Fibroblast of skin of left biceps (primary cell): ENCODE results near the gene FGGY.
"Not testable (repeated sequence)": the region's sequence is repeated elsewhere in the genome, so short reads cannot be mapped to it uniquely, and the experiment has no call there.

Experiments
- DNase-seq, 2 experiments: peaks; one replicate each; pipeline ENCODE4 v3.0.0-alpha.2; 2013; ENCODE audit warnings: low read depth in 2 of 2

The FGGY gene

GRCh38 chr1:59296358-59297256, at the start of gene FGGY:
Gene FGGY (plus strand): TSS chr1:59297094. CDS start chr1:59321550, 24,456 bp downstream.
- peak; percentile 96 for DNase-seq

DNA sequence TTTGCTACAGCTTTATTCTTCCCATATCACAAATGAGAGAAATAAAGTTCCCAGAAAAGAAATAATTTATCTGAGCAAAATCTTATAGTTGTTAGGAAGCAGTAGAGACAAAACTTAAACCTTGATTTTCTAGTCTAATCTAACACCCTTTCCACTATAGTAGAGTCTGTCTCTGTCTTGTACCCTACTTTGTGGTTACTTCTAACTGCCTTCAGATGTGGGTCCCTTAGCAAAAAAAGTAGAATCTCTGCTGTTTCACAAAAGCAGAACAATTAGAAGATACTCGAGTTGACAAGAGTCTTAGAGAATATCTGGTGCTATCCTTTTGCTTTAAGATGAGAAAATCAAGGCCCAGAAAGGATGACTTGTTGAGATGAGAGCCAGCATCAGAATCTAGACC, 48.1 kb upstream of the FGGY start:
- DNase-seq: no peak

DNA sequence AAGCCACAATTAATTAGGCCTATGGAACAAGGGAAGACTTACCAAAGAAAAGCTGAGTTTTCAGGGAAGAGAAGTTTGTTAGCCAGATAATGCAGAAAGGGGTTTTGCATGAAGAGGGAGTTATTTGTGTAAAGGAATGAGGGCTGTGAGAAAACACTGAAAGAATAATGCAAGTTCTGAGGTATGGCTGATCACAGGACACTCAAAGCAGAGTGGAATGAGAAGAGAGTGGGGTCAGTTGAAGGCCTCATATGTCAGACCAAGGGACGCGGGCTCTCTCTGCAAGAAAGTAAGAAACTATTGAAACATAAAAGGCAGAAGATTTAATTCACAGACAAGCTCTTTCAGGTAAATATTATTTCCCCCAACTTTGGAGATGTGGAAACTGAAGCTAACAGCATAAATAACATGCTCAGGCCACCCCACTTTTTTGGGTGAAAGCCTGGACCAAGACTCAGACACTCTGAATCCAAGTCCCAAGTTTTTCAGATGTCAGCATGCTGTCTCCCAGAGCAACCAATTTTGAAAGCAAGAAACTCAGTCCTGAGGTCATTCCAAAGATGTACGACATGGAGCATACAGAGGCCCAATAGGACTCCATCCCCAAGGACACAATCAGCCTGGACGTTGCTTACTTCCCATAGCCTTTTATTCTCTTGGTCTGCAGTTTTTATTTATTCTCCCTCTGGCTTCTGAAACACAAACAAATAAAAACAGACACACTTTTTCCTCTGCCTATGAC, 47.3 kb upstream of the FGGY start:
- no peak for DNase-seq

DNA sequence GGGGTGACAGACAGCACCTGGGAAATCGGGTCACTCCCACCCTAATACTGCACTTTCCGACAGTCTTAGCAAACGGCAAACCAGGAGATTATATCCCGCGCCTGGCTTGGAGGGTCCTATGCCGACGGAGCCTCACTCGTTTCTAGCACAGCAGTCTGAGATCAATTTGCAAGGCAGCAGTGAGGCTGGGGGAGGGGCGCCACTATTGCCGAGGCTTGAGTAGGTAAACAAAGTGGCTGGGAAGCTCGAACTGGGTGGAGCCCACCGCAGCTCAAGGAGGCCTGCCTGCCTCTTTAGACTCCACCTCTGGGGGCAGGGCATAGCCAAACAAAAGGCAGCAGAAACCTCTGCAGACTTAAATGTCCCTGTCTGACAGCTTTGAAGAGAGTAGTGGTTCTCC, 45.8 kb upstream of the FGGY start:
- DNase-seq: not testable (repeated sequence)

DNA sequence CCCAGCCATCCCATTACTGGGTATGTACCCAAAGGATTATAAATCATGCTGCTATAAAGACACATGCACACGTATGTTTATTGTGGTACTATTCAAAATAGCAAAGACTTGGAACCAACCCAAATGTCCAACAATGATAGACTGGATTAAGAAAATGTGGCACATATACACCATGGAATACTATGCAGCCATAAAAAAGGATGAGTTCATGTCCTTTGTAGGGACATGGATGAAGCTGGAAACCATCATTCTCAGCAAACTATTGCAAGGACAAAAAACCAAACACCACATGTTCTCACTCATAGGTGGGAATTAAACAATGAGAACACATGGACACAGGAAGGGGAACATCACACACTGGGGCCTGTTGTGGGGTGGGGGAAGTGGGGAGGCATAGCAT, 40.5 kb upstream of the FGGY start:
- not testable (repeated sequence) for DNase-seq

GRCh38 chr1:59258412-59259032, 38.4 kb upstream of the FGGY start:
- DNase-seq: no peak

- peak; percentile 85 to 86 for DNase-seq
These were observed 35.4 kb upstream of the FGGY start for GRCh38 chr1:59261537-59261936.

DNA sequence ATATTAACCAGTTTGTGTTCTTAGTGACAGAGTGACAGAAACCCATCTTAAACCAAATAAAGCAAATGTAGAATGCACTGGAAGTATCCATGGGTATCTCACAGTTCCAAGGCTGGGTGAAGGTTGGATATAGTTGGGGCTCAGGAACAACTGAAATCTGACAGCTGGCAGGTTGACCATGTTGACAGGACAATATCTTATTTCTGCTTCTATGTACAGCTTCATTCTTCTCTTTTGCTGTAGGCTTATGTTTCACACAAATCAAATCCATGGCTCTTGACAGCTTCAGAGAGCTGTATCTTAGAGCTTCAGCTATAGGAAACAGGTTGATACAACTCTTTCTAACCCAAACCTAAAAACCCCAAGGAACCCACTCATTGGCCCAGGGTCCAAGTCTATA, 34.3 kb upstream of the FGGY start:
- DNase-seq: no peak

DNA sequence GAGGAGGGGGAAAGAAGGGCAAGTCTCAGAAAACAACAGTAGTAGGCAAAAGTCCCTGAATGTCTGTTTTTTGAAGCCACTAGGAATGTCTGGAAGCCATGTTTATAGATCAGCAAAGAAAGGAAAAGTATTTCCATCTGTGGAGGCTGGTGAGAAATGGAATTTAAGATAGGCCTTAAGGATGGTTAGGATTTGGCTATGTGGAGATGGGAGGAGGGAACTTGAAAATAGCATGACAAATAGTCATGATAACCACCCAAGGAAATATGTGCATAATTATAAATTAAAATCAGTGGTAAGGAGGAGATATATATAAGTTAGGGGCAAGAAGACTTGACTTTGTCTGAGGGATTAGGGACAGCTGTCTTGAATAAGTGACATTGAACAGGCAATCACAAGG, 33.8 kb upstream of the FGGY start:
- DNase-seq: no peak

GRCh38 chr1:59265622-59266021, 31.3 kb upstream of the FGGY start:
- DNase-seq: no peak

DNA sequence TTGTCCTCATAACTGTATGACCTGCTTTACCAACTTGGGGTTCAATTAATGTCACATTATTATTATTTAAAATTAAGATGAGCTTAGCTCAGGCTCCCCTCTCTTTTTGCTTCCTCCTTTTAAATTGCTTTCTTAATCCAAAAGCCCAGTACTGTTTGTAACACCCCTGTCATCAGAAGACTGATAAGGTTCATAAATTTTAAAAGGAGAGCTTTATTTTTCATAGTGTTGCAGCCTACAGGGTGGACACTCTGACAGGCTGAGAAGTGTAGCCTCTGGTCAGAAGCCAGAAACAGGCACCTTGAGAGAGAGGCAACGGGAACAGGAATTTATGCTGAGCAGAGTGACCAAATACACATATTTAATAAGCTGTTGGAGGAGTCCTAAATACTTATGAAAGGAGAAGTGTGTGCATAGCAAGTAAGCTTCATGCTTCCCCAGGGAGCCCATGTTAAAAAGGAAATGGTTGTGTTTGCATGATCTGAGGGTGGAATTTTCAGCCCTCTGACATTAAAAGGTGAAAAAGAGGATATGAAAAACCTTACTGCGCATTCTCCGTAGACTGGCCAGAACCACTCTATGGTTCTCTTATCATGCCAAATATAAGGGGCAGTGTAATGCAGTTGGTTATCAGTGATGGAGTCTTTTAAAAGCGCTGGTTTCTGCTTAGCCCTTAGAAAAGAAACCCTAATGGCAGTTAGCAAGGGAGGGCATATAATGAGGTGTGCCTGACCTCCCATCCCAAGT, 30.5 kb upstream of the FGGY start:
- DNase-seq: no peak

GRCh38 chr1:59266927-59267293, 30.0 kb upstream of the FGGY start:
- DNase-seq: no peak

DNA sequence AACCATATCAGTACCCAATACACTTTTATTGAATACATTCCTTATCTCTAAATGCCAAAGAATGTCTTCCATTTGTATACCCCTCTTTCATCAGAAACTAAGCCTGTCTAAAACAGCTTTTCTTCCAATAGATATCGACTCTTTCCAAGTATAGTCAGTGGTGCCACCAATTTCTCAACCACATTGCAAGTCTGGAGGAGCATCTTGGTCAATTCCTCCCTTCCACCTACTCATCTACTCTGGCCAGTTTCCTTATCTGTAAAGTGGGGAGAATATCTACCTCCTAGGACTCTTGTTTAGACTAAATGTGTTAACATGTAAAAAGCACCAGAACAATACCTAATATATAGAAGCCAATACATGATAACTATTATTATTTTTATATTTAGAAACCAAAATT, 28.5 kb upstream of the FGGY start:
- DNase-seq: no peak

- no peak for DNase-seq
These were observed 25.2 kb upstream of the FGGY start for GRCh38 chr1:59271561-59272260.

- no peak for DNase-seq
These were observed 24.4 kb upstream of the FGGY start for GRCh38 chr1:59272507-59272906.

DNA sequence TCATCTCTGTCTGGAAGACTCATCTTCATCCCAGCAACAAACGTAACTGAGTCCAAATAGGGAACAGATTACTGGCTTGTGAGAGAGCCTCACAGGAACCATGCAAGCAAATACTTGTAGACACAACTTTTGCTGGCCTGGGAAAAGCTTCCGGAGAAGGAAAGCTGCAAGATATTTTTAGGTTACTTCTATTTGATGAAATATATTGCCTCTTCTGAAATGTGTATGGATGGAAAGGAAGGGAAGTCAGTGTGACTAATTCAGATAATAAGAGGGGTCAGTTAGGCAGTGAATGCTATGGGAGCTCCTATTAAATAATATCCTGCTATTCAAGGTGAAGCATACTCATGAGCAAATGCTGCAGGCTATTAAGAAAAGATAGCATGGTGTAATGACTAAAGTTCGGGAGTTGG, 20.4 kb upstream of the FGGY start:
- DNase-seq: no peak

DNA sequence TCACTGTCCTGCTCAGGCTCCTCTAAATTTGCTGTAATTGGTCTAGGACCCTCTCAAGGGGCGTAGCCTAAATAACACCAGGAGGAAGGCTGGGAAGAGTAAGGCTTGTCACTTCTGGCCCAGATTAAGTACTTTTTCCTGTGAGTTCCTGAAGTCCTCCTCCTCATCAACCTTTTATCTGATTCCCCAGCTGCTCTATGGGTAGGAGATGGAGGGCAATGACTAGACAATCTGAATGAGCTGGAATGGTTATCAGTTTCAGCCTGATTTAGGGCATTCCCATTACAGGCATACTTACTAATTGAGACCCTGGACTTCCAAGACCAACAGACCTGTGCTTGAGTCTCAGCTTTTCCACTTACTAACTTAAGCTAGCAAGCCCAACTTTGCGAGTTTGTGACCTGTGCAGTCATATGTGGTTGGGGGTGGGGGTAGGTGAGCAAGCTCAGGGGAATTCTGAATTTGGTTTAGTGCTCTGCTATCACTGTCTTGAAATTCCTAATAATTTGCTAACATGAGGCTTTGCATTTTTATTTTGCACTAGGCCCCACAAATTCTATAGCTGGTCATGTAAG, 18.0 kb upstream of the FGGY start:
- DNase-seq: no peak

DNA sequence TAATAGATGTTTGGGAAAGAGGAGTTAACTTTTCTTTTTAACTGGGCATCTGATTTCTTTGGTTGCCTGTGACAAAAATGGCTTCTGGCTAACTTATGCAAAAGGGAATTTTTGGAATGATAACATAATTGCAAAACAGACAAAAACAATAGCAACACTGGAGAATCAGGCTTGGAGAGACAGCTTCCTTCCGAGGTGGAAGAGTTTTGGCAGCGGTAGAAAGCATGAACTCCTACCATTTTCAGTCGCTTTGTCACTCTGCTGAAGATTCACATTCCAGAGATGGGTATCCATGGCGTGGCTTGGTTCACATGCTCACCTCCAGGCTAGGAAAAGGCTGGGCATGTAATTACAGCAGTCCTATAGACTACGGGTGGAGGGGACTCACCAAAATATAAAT, 17.2 kb upstream of the FGGY start:
- DNase-seq: no peak

DNA sequence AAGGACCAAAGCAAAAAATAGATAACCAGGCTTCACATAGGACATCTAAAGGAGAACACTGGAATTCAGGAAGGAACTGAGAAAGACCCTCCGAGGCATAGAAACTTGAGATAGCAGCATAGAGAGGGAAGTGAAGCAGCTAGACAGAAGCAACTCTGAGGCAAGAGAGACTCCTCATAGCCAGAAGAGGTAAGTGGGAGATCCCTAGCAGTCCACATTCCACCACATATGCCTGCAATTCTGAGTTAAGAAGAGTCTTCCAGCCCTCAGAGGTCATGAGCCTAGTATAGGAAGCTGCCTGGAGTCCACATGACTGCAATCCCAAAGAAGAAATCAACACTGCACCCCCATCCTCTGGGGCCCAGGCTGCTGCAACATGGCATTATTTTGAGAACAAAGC, 13.9 kb upstream of the FGGY start:
- no peak for DNase-seq

- no peak for DNase-seq
These were observed 11.2 kb upstream of the FGGY start for GRCh38 chr1:59285691-59286090.

DNA sequence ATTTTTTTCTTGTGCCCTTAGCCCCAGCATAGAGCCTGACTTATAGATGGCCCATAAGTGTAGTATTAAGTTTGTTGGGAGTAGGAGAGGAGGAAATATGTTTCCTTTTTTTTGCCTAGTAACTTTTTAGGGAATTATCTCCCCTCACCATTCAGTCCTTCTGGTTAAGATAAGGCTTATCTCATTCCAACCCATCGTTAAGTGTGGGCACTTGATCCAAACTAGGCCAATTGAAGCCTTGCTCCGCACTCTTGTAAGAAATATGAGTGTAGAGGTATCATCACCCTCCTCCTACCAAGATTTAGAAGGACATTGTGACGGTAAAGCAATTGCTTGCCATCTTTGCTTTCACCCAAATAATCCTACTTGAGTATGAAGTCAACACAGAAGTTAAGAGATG, 8.8 kb upstream of the FGGY start:
- no peak for DNase-seq
